HepG2 (cell line): ENCODE data around the gene VMO1. TPM values are rescaled to one million over a fixed set of nuclear protein-coding genes. Genes with fewer than 3 reads are reported as not detected.

Experiments
- ATF1 ChIP-seq: IDR thresholded peaks from 2 replicates; pipeline ENCODE4 v1.6.1; 2016; ENCODE audit warnings: mild to moderate bottlenecking, control low read depth
- CBX2 ChIP-seq, 2 experiments: fragments of 200-600 bp in 1 of 2; sonication (generic); formaldehyde crosslinking in 1 of 2; IDR thresholded peaks; 2 replicates each; pipeline versions ENCODE4 v1.7.0 to v1.8.1; 2018 to 2022; ENCODE audit warnings: low read depth in 2 of 2, low read length in 1 of 2, mild to moderate bottlenecking in 1 of 2, missing genetic modification reagents in 1 of 2
- CCAR2 ChIP-seq: fragments of 200-400 bp; formaldehyde crosslinking; optimal IDR thresholded peaks from 2 replicates; pipeline ENCODE3; 2018; ENCODE audit warnings: low read depth, mild to moderate bottlenecking, low read length, moderate library complexity
- FOXA3 ChIP-seq: IDR thresholded peaks from 2 replicates; pipeline ENCODE4 v1.6.1; 2016; ENCODE audit warnings: missing genetic modification reagents, missing compliant biosample characterization
- FOXO1 ChIP-seq: sonication (generic); formaldehyde crosslinking; IDR thresholded peaks from 2 replicates; pipeline ENCODE4 v1.4.0; 2020; ENCODE audit warnings: missing genetic modification reagents
- GATAD2A ChIP-seq: IDR thresholded peaks from 2 replicates; pipeline ENCODE4 v1.6.1; 2016
- GFI1 ChIP-seq: sonication (generic); formaldehyde crosslinking; IDR thresholded peaks from 2 replicates; pipeline ENCODE4 v1.5.0; 2020; ENCODE audit warnings: missing genetic modification reagents, mild to moderate bottlenecking, borderline replicate concordance
- KLF11 ChIP-seq: IDR thresholded peaks from 2 replicates; pipeline ENCODE4 v1.6.1; 2016; ENCODE audit warnings: missing compliant biosample characterization
- POLR2AphosphoS2 ChIP-seq: IDR thresholded peaks from 2 replicates; pipeline ENCODE4 v1.6.1; 2011; ENCODE audit warnings: low read depth, low read length, improper control_type of control experiment
- REL ChIP-seq: sonication (generic); formaldehyde crosslinking; conservative IDR thresholded peaks from 2 replicates; pipeline ENCODE4 v1.8.0; 2022; ENCODE audit warnings: mild to moderate bottlenecking, missing genetic modification reagents, moderate library complexity
- SIN3B ChIP-seq: fragments of 150-350 bp; IDR thresholded peaks from 2 replicates; pipeline ENCODE4 v1.6.1; 2014; ENCODE audit warnings: low read length
- SMC3 ChIP-seq: IDR thresholded peaks from 2 replicates; pipeline ENCODE4 v1.6.1; 2011; ENCODE audit warnings: low read length, improper control_type of control experiment
- TBP ChIP-seq: sonication (generic); formaldehyde crosslinking; IDR thresholded peaks from 2 replicates; pipeline ENCODE4 v1.5.0; 2020; ENCODE audit warnings: missing genetic modification reagents
- TCF12 ChIP-seq, 2 experiments: fragments of 450-650 bp in 1 of 2; sonication (generic) in 1 of 2; formaldehyde crosslinking in 1 of 2; IDR thresholded peaks; 2 replicates each; pipeline versions ENCODE4 v1.6.1 to v1.8.0; 2017 to 2022; ENCODE audit warnings: antibody characterized with exemption in 1 of 2, mild to moderate bottlenecking in 1 of 2, missing genetic modification reagents in 1 of 2, moderate library complexity in 1 of 2
- ZBTB42 ChIP-seq: sonication (generic); formaldehyde crosslinking; IDR thresholded peaks from 2 replicates; pipeline ENCODE4 v1.5.0; 2020; ENCODE audit warnings: mild to moderate bottlenecking, missing genetic modification reagents
- ZFP36 ChIP-seq: fragments of 150-350 bp; IDR thresholded peaks from 2 replicates; pipeline ENCODE4 v1.6.1; 2018; ENCODE audit warnings: borderline replicate concordance, low read length, low read depth; ENCODE audit not compliant: partially characterized antibody
- ZNF547 ChIP-seq: sonication (generic); formaldehyde crosslinking; IDR thresholded peaks from 2 replicates; pipeline ENCODE4 v1.5.1; 2020; ENCODE audit warnings: mild to moderate bottlenecking, missing genetic modification reagents
- ZNF7 ChIP-seq: IDR thresholded peaks from 2 replicates; pipeline ENCODE4 v1.6.1; 2016; ENCODE audit warnings: missing biosample characterization, missing genetic modification reagents
- ZNF761 ChIP-seq: sonication (generic); formaldehyde crosslinking; conservative IDR thresholded peaks from 2 replicates; pipeline ENCODE4 v1.4.0; 2020; ENCODE audit warnings: mild to moderate bottlenecking, missing genetic modification reagents
- ZNF879 ChIP-seq: sonication (generic); formaldehyde crosslinking; IDR thresholded peaks from 2 replicates; pipeline ENCODE4 v1.8.1; 2023; ENCODE audit warnings: missing genetic modification reagents
- ZSCAN22 ChIP-seq: sonication (generic); formaldehyde crosslinking; IDR thresholded peaks from 2 replicates; pipeline ENCODE4 v1.4.0; 2020; ENCODE audit warnings: mild to moderate bottlenecking, missing genetic modification reagents
- ZSCAN29 ChIP-seq: sonication (generic); formaldehyde crosslinking; conservative IDR thresholded peaks from 2 replicates; pipeline ENCODE4 v1.4.0; 2020; ENCODE audit warnings: mild to moderate bottlenecking, missing genetic modification reagents
- ZSCAN31 ChIP-seq: sonication (generic); formaldehyde crosslinking; IDR thresholded peaks from 2 replicates; pipeline ENCODE4 v1.5.0; 2020; ENCODE audit warnings: low read depth, mild to moderate bottlenecking, missing genetic modification reagents
- polyA plus RNA-seq, 8 experiments: library from polyadenylated mRNA; depleted of rRNA in 3 of 8; stranded (reverse) in 7 of 8; unstranded in 1 of 8; fragments of >200 nt; fragmentation: Illumina TruSeq in 4 of 8; extraction: Trizol in 4 of 8; gene quantifications; 2 replicates each; pipeline versions ENCODE4 v1.2.1 to v1.2.3, GENCODE V29; 2011 to 2016; ENCODE audit warnings: low read depth in 4 of 8, missing spikeins in 1 of 8, mixed read lengths in 1 of 8; ENCODE audit not compliant: insufficient read depth in 1 of 8
- total RNA-seq, 5 experiments: library from RNA; depleted of rRNA; stranded (reverse); fragments of >200 nt; fragmentation: Illumina TruSeq; extraction: Trizol; gene quantifications; 2 replicates each; pipeline ENCODE4 v1.2.3, GENCODE V29; 2016; ENCODE audit warnings: low read depth in 1 of 5
- TF ChIP-seq, protein P1 (sequence below): sonication (generic); formaldehyde crosslinking; IDR thresholded peaks from 2 replicates; pipeline ENCODE4 v1.5.0; 2020; ENCODE audit warnings: missing genetic modification reagents
- TF ChIP-seq, protein P2 (sequence below): sonication (generic); formaldehyde crosslinking; IDR thresholded peaks from 2 replicates; pipeline ENCODE4 v1.8.0; 2022; ENCODE audit warnings: missing genetic modification reagents, mild to moderate bottlenecking, borderline replicate concordance
- TF ChIP-seq, protein P3 (sequence below): sonication (generic); formaldehyde crosslinking; IDR thresholded peaks from 2 replicates; pipeline ENCODE4 v1.4.0; 2020; ENCODE audit warnings: low read depth, mild to moderate bottlenecking, missing genetic modification reagents

The VMO1 gene
- total and polyA plus RNA-seq, 2 of the 13 experiments (the other 11 are each of a cell fraction or from before 2014, with no cell fraction given), result not detected

DNA sequence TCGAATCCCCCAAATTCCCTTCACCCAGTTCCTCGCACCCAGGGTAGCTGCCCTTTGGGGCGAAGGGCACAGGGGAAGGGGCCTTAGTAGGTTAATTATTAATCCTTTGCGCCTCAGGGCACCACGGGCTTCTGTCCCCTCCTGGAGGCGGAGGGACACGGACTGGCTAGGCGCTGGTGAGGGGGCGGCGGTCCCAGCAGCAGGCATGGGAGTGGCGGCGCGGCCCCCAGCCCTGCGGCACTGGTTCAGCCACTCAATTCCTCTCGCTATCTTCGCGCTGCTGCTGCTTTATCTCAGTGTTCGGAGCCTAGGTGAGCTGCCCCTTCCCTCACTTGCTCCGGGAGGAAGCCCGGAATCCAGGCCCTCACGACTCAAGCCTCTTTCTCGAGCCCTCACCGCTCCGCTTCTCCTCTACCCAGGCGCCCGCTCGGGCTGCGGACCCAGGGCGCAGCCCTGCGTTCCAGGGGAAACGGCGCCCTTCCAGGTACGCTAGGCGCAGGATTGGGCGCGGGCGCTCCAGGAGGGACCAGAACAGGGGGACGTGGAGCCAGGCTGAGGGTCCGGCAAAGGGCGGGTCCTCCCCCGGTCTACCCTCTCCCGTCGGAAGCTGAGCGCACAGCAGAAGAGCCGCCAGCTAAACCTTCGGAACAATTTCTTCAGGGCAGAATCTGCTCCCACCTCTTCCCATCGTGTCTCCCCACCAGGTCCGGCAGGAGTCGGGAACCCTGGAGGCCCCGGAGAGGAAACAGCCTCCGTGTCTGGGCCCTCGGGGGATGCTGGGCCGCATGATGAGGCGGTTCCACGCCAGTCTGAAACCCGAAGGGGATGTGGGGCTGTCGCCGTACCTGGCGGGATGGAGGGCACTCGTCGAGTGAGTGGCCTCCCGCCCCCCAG lies 2.9 kb upstream of the VMO1 start, which contains the start of gene GLTPD2 (continued):
- TF ChIP-seq ZNF7 (CRISPR knock-in tag) (no peak), GATAD2A (CRISPR knock-in tag) (peak; percentile 85), FOXO1 (CRISPR knock-in tag) (peak; percentile 63; the same call in 1 of the 2 replicates), TCF12 (IDR thresholded peaks at IDR 0.05) (no peak), TCF12 (CRISPR knock-in tag; IDR thresholded peaks at IDR 0.05) (no peak; the same call in 1 of the 2 replicates), KLF11 (0 out of 2 replicates have a peak, but pooled peaks have one; percentile 37), ZSCAN31 (CRISPR knock-in tag) (no peak; the same call in 1 of the 2 replicates), SMC3 (0 out of 2 replicates have a peak, but pooled peaks have one; percentile 5), ZBTB42 (CRISPR knock-in tag) (no peak), ZNF761 (CRISPR knock-in tag) (no peak), ATF1 (CRISPR knock-in tag) (no peak), REL (CRISPR knock-in tag) (no peak), CBX2 (IDR thresholded peaks at IDR 0.05; ENCODE audit: low read depth, low read length) (no peak), CBX2 (CRISPR knock-in tag; IDR thresholded peaks at IDR 0.05; ENCODE audit: low read depth) (no peak), ZSCAN29 (CRISPR knock-in tag) (no peak), ZFP36 (no peak), POLR2AphosphoS2 (no peak), ZNF547 (CRISPR knock-in tag) (0 out of 2 replicates have a peak, but pooled peaks have one; percentile 70), ZNF879 (CRISPR knock-in tag) (no peak), CCAR2 (no peak), ZSCAN22 (no peak), FOXA3 (CRISPR knock-in tag) (peak; percentile 62), SIN3B (no peak), GFI1 (CRISPR knock-in tag) (no peak; the same call in 1 of the 2 replicates), TBP (CRISPR knock-in tag) (no peak)
- TF ChIP-seq, protein P1, sequence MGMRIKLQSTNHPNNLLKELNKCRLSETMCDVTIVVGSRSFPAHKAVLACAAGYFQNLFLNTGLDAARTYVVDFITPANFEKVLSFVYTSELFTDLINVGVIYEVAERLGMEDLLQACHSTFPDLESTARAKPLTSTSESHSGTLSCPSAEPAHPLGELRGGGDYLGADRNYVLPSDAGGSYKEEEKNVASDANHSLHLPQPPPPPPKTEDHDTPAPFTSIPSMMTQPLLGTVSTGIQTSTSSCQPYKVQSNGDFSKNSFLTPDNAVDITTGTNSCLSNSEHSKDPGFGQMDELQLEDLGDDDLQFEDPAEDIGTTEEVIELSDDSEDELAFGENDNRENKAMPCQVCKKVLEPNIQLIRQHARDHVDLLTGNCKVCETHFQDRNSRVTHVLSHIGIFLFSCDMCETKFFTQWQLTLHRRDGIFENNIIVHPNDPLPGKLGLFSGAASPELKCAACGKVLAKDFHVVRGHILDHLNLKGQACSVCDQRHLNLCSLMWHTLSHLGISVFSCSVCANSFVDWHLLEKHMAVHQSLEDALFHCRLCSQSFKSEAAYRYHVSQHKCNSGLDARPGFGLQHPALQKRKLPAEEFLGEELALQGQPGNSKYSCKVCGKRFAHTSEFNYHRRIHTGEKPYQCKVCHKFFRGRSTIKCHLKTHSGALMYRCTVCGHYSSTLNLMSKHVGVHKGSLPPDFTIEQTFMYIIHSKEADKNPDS, result no peak
- TF ChIP-seq, protein P2, sequence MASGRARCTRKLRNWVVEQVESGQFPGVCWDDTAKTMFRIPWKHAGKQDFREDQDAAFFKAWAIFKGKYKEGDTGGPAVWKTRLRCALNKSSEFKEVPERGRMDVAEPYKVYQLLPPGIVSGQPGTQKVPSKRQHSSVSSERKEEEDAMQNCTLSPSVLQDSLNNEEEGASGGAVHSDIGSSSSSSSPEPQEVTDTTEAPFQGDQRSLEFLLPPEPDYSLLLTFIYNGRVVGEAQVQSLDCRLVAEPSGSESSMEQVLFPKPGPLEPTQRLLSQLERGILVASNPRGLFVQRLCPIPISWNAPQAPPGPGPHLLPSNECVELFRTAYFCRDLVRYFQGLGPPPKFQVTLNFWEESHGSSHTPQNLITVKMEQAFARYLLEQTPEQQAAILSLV (CRISPR knock-in tag), result peak; percentile 63; the same call in 1 of the 2 replicates
- TF ChIP-seq, protein P3, sequence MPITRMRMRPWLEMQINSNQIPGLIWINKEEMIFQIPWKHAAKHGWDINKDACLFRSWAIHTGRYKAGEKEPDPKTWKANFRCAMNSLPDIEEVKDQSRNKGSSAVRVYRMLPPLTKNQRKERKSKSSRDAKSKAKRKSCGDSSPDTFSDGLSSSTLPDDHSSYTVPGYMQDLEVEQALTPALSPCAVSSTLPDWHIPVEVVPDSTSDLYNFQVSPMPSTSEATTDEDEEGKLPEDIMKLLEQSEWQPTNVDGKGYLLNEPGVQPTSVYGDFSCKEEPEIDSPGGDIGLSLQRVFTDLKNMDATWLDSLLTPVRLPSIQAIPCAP (CRISPR knock-in tag), result no peak
